ENCODE results near the gene MTHFD2.

DNA sequence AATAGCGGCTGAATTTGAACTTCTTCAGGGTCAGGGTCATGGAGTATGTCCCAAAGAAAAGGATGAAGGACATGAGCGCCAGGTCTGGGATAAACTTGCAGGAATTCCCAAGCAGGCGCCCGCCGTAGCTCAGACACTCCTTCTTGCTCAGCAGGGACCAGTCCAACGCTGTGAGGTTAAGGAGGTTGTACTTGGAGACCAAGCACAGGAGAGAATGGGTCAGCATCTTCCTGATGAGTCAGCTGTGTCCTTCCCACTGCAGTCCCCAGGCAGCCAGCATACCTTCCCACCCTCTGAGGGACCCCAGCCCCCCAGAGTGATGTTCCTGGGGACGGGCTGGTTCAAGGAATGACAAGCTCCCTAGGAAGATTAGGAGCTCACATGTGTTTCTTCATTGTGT lies 40.9 kb downstream of the MTHFD2 start:
- no peak for TF ChIP-seq ZXDB (tag by site-specific recombination; IDR thresholded peaks at IDR 0.05)
- TF ChIP-seq, protein P1, sequence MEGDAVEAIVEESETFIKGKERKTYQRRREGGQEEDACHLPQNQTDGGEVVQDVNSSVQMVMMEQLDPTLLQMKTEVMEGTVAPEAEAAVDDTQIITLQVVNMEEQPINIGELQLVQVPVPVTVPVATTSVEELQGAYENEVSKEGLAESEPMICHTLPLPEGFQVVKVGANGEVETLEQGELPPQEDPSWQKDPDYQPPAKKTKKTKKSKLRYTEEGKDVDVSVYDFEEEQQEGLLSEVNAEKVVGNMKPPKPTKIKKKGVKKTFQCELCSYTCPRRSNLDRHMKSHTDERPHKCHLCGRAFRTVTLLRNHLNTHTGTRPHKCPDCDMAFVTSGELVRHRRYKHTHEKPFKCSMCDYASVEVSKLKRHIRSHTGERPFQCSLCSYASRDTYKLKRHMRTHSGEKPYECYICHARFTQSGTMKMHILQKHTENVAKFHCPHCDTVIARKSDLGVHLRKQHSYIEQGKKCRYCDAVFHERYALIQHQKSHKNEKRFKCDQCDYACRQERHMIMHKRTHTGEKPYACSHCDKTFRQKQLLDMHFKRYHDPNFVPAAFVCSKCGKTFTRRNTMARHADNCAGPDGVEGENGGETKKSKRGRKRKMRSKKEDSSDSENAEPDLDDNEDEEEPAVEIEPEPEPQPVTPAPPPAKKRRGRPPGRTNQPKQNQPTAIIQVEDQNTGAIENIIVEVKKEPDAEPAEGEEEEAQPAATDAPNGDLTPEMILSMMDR (tag by site-specific recombination; IDR thresholded peaks at IDR 0.05): no peak
- TF ChIP-seq, protein P2, sequence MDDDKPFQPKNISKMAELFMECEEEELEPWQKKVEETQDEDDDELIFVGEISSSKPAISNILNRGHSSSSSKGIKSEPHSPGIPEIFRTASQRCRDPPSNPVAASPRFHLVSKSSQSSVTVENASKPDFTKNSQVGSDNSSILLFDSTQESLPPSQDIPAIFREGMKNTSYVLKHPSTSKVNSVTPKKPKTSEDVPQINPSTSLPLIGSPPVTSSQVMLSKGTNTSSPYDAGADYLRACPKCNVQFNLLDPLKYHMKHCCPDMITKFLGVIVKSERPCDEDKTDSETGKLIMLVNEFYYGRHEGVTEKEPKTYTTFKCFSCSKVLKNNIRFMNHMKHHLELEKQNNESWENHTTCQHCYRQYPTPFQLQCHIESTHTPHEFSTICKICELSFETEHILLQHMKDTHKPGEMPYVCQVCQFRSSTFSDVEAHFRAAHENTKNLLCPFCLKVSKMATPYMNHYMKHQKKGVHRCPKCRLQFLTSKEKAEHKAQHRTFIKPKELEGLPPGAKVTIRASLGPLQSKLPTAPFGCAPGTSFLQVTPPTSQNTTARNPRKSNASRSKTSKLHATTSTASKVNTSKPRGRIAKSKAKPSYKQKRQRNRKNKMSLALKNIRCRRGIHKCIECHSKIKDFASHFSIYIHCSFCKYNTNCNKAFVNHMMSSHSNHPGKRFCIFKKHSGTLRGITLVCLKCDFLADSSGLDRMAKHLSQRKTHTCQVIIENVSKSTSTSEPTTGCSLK (tag by site-specific recombination; IDR thresholded peaks at IDR 0.05): no peak
- TF ChIP-seq, protein P3, sequence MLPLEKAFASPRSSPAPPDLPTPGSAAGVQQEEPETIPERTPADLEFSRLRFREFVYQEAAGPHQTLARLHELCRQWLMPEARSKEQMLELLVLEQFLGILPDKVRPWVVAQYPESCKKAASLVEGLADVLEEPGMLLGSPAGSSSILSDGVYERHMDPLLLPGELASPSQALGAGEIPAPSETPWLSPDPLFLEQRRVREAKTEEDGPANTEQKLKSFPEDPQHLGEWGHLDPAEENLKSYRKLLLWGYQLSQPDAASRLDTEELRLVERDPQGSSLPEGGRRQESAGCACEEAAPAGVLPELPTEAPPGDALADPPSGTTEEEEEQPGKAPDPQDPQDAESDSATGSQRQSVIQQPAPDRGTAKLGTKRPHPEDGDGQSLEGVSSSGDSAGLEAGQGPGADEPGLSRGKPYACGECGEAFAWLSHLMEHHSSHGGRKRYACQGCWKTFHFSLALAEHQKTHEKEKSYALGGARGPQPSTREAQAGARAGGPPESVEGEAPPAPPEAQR (tag by site-specific recombination; IDR thresholded peaks at IDR 0.05): no peak

All from HEK293 (cell line).